Osteoblast (primary cell): ENCODE measurements around the gene SREK1IP1. TPM values are rescaled to one million over a fixed set of nuclear protein-coding genes. Genes with fewer than 3 reads are reported as not detected.
"Not testable (repeated sequence)": the region's sequence is repeated elsewhere in the genome, so short reads cannot be mapped to it uniquely, and the experiment has no call there.

Experiments
- DNase-seq: peaks from one replicate; pipeline ENCODE4 v3.0.0; 2011; ENCODE audit warnings: low spot score, mixed read lengths; ENCODE audit not compliant: insufficient read length; ENCODE audit errors: missing footprints
- H2AFZ ChIP-seq: 2 replicates; pipeline ENCODE4 v1.6.0; 2011; ENCODE audit warnings: mild to moderate bottlenecking, low read length
- H3K27ac ChIP-seq: 2 replicates; pipeline ENCODE4 v1.5.1; 2011; ENCODE audit warnings: mild to moderate bottlenecking, low read depth, low read length, moderate library complexity
- H3K27me3 ChIP-seq: 2 replicates; pipeline ENCODE4 v1.6.0; 2012; ENCODE audit warnings: mild to moderate bottlenecking, control low read depth, inconsistent platforms, low read length, moderate library complexity; ENCODE audit not compliant: insufficient read depth
- H3K36me3 ChIP-seq: 2 replicates; pipeline ENCODE4 v1.5.1; 2011; ENCODE audit warnings: mild to moderate bottlenecking, low read length, control low read depth, moderate library complexity; ENCODE audit not compliant: insufficient read depth
- H3K4me1 ChIP-seq: 2 replicates; pipeline ENCODE4 v1.5.1; 2011; ENCODE audit warnings: mild to moderate bottlenecking, low read length, control low read depth, moderate library complexity; ENCODE audit not compliant: insufficient read depth
- H3K4me2 ChIP-seq: 2 replicates; pipeline ENCODE4 v1.6.0; 2011; ENCODE audit warnings: mild to moderate bottlenecking, low read length; ENCODE audit not compliant: insufficient read depth
- H3K4me3 ChIP-seq: fragments of 200-600 bp; sonication (generic); 3 replicates; pipeline ENCODE4 v1.5.1; 2012; ENCODE audit warnings: mild to moderate bottlenecking, low read length, inconsistent platforms; ENCODE audit not compliant: insufficient read depth
- H3K79me2 ChIP-seq: 2 replicates; pipeline ENCODE4 v1.6.0; 2012; ENCODE audit warnings: mild to moderate bottlenecking, low read length, control low read depth, inconsistent platforms; ENCODE audit not compliant: insufficient read depth
- H3K9me3 ChIP-seq: 2 replicates; pipeline ENCODE4 v1.5.1; 2011; ENCODE audit warnings: low read depth, low read length, control low read depth
- H4K20me1 ChIP-seq: 2 replicates; pipeline ENCODE4 v1.6.0; 2012; ENCODE audit warnings: mild to moderate bottlenecking, low read length, control low read depth; ENCODE audit not compliant: insufficient read depth
- total RNA-seq: library from RNA; depleted of rRNA; stranded (reverse); fragments of >200 nt; gene quantifications from 2 replicates; pipeline ENCODE4 v1.2.3, GENCODE V29; 2012
- TF ChIP-seq, protein P1 (sequence below): IDR thresholded peaks from 2 replicates; pipeline ENCODE4 v1.5.1; 2011; ENCODE audit warnings: mild to moderate bottlenecking, low read depth, low read length, moderate library complexity; ENCODE audit errors: extremely low read depth

SREK1IP1 gene
- total RNA-seq, 1 donor: 9.4 TPM

GRCh38 chr5:64722588-64722987, 45.9 kb downstream of the SREK1IP1 start:
- Histone ChIP-seq H4K20me1 (no peaks in the 10 kb centered on the region), H3K4me2 (no peak overlapping the region), H3K9me3 (no peaks in the 10 kb centered on the region), H3K4me1 (no peaks in the 10 kb centered on the region), H3K79me2 (no peaks in the 10 kb centered on the region), H3K27me3 (no peaks in the 10 kb centered on the region), H2AFZ (no peak overlapping the region), H3K4me3 (no peak overlapping the region), H3K27ac (no peak overlapping the region), H3K36me3 (peaks cover 12% of the 10 kb centered on the region)
- TF ChIP-seq, protein P1, sequence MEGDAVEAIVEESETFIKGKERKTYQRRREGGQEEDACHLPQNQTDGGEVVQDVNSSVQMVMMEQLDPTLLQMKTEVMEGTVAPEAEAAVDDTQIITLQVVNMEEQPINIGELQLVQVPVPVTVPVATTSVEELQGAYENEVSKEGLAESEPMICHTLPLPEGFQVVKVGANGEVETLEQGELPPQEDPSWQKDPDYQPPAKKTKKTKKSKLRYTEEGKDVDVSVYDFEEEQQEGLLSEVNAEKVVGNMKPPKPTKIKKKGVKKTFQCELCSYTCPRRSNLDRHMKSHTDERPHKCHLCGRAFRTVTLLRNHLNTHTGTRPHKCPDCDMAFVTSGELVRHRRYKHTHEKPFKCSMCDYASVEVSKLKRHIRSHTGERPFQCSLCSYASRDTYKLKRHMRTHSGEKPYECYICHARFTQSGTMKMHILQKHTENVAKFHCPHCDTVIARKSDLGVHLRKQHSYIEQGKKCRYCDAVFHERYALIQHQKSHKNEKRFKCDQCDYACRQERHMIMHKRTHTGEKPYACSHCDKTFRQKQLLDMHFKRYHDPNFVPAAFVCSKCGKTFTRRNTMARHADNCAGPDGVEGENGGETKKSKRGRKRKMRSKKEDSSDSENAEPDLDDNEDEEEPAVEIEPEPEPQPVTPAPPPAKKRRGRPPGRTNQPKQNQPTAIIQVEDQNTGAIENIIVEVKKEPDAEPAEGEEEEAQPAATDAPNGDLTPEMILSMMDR: no peak
- no peak for DNase-seq

DNA sequence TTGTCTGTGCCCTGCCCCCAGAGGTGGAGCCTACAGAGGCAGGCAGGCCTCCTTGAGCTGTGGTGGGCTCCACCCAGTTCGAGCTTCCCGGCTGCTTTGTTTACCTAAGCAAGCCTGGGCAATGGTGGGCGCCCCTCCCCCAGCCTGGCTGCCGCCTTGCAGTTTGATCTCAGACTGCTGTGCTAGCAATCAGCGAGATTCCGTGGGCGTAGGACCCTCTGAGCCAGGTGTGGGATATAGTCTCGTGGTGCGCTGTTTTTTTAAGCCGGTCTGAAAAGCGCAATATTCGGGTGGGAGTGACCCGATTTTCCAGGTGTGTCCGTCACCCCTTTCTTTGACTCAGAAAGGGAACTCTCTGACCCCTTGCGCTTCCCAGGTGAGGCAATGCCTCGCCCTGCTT, 54.0 kb downstream of the SREK1IP1 start:
- H3K4me1 ChIP-seq, H3K4me3 ChIP-seq, H3K27ac ChIP-seq, H3K36me3 ChIP-seq, H3K4me2 ChIP-seq, H2AFZ ChIP-seq, H4K20me1 ChIP-seq, H3K9me3 ChIP-seq, DNase-seq, H3K27me3 ChIP-seq, H3K79me2 ChIP-seq: not testable (repeated sequence)

DNA sequence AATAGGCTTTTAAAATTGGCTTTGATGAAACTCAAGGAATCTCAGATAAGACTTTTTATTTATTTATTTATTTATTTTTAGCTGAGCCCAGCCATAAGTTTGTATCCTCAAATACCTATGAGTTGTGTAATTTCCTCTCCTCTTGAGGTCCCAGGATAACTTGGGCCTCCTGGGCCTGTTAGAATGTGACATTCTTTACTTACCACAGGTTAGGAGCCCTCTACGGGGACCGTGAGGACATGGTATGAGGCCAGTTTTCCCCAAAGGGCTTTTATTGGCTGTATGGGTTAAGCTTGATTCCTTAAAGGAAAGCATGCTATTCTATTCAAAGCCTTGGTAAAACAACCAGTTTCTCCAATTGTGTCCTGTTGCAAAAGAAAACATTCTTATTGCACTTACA, 61.3 kb downstream of the SREK1IP1 start:
- H2AFZ ChIP-seq: no peak overlapping the region
- TF ChIP-seq, protein P1: no peak
- no peak overlapping the region for H3K27ac ChIP-seq
- H3K4me2 ChIP-seq: no peak overlapping the region
- H3K4me1 ChIP-seq: no peaks in the 10 kb centered on the region
- H3K27me3 ChIP-seq: peaks cover 8% of the 10 kb centered on the region
- no peaks in the 10 kb centered on the region for H3K9me3 ChIP-seq
- no peaks in the 10 kb centered on the region for H3K36me3 ChIP-seq
- DNase-seq: no peak
- no peak overlapping the region for H3K4me3 ChIP-seq
- H3K79me2 ChIP-seq: no peaks in the 10 kb centered on the region
- no peaks in the 10 kb centered on the region for H4K20me1 ChIP-seq

DNA sequence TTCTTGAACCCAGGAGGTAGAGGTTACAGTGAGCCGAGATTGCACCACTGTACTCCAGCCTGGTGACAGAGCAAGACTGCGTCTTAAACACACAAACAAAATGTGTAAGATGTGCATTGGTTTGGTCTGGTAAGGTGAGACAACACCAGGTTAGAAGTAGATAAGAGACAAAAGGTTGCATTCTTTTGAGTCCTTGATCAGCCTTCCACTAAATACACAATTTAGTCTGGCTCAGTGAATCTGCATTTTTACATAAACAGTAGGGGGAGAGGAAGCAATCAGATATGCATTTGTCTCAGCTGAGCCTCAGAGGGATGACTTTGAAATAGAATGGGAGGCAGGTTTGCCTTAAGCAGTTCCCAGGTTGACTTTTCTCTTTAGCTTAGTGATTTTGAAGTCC, 62.4 kb downstream of the SREK1IP1 start:
- not testable (repeated sequence) for DNase-seq, H3K4me1 ChIP-seq, H3K4me3 ChIP-seq, H3K36me3 ChIP-seq, H3K4me2 ChIP-seq, H2AFZ ChIP-seq, H3K79me2 ChIP-seq, H3K27me3 ChIP-seq, H3K9me3 ChIP-seq, H4K20me1 ChIP-seq, H3K27ac ChIP-seq

- Histone ChIP-seq H3K4me1 (no peaks in the 10 kb centered on the region), H3K27me3 (peaks cover 11% of the 10 kb centered on the region), H4K20me1 (no peaks in the 10 kb centered on the region), H2AFZ (no peak overlapping the region), H3K27ac (no peak overlapping the region), H3K36me3 (no peaks in the 10 kb centered on the region), H3K79me2 (no peaks in the 10 kb centered on the region), H3K4me3 (no peak overlapping the region), H3K9me3 (no peaks in the 10 kb centered on the region), H3K4me2 (no peak overlapping the region)
- no peak for DNase-seq
- TF ChIP-seq, protein P1: no peak
Measured at GRCh38 chr5:64700765-64701164, 67.7 kb downstream of the SREK1IP1 start.

GRCh38 chr5:64696414-64696813, 72.1 kb downstream of the SREK1IP1 start:
- peaks cover 19% of the 10 kb centered on the region for H3K27me3 ChIP-seq
- H3K27ac ChIP-seq, H3K36me3 ChIP-seq, H3K4me2 ChIP-seq, H3K4me1 ChIP-seq, H2AFZ ChIP-seq, H3K4me3 ChIP-seq, H3K9me3 ChIP-seq, H3K79me2 ChIP-seq, H4K20me1 ChIP-seq, DNase-seq: not testable (repeated sequence)
